ENCODE measurements around the gene SNAP91. TPM values are rescaled to one million over a fixed set of nuclear protein-coding genes. Genes with fewer than 3 reads are reported as not detected.

SNAP91 gene
- total and polyA plus RNA-seq, 9 donors, result 0.71 to 3.1 (median 1.4) TPM

GRCh38 chr6:83722876-83723275 is 14.0 kb upstream of the SNAP91 start:
- H3K9me3 ChIP-seq, result no peaks in the 10 kb centered on the region
- DNase-seq, result no peak
- intact Hi-C loops (cut with DNase I), result no loop called here
- no peak overlapping the region for H3K27ac ChIP-seq
- no peak overlapping the region for H3K4me3 ChIP-seq
- WGBS, 3 donors, result 87 to 95% (median 91%) methylated on average over 2 of the region's 2 CpGs
- no peaks in the 10 kb centered on the region for H3K36me3 ChIP-seq
- no peaks in the 10 kb centered on the region for H3K4me1 ChIP-seq (ENCODE audit: insufficient read depth)
- TF ChIP-seq CTCF (IDR thresholded peaks at IDR 0.05), result no peak
- no peaks in the 10 kb centered on the region for H3K27me3 ChIP-seq

DNA sequence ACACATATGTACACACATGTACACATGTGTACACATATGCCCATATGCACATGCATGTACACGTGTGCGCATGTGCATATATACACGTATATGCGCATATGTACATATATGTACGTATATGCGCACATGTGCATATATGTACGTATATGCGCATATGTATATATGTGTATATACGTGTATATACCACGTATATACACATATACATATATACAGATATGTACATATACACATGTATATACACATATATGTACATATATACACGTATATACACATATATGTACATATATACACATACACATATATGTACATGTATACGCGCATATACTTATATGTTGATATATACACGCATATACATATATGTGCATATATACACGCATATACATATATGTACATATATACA is 8.9 kb upstream of the SNAP91 start:
- Histone ChIP-seq H3K36me3 (no peaks in the 10 kb centered on the region), H3K9me3 (no peaks in the 10 kb centered on the region), H3K27ac (no peak overlapping the region), H3K27me3 (no peaks in the 10 kb centered on the region), H3K4me3 (no peak overlapping the region), H3K4me1 (ENCODE audit: insufficient read depth) (no peaks in the 10 kb centered on the region)
- DNase-seq, result no peak
- intact Hi-C loops (cut with DNase I), result no loop called here
- 78 to 81% (median 78%) methylated on average over 15 of the region's 15 CpGs for WGBS, 3 donors
- no peak for TF ChIP-seq CTCF (IDR thresholded peaks at IDR 0.05)
- no peak for TF ChIP-seq EP300 (IDR thresholded peaks at IDR 0.05)
- no peak for TF ChIP-seq POLR2A (IDR thresholded peaks at IDR 0.05)

GRCh38 chr6:83711958-83712357 is 3.1 kb upstream of the SNAP91 start:
- Histone ChIP-seq H3K27me3 (no peaks in the 10 kb centered on the region), H3K4me1 (ENCODE audit: insufficient read depth) (peaks cover 7% of the 10 kb centered on the region), H3K9me3 (peaks cover 0 to 5% of the 10 kb centered on the region in 2 donors), H3K27ac (no peak overlapping the region), H3K36me3 (no peaks in the 10 kb centered on the region), H3K4me3 (no peak overlapping the region)
- DNase-seq, result no peak
- intact Hi-C loops (cut with DNase I), result no loop called here
- TF ChIP-seq POLR2A (IDR thresholded peaks at IDR 0.05) (no peak), CTCF (IDR thresholded peaks at IDR 0.05) (no peak), EP300 (IDR thresholded peaks at IDR 0.05) (no peak)

DNA sequence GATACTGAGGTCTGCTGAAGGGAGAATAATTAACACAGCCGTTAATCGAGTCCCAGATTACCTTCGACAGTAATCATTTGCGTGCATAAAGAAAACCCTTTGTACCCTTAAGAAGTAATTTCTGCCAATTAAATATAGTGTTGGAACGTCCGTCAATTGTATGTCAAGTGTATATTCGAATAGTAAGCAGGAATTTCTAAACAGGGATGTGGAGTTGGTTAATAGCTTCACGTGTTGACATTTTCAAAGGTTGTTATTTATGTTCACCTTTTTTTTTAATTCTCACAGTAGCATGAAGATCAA is 798 bp upstream of the SNAP91 start:
- 22 to 26% (median 24%) methylated on average over 8 of the region's 8 CpGs for WGBS, 3 donors
- no peak for TF ChIP-seq POLR2A (IDR thresholded peaks at IDR 0.05)
- TF ChIP-seq EP300 (IDR thresholded peaks at IDR 0.05), result no peak
- no peak for TF ChIP-seq CTCF (IDR thresholded peaks at IDR 0.05)
- DNase-seq, result no peak
- H3K27me3 ChIP-seq, result no peaks in the 10 kb centered on the region
- peaks cover 0 to 5% of the 10 kb centered on the region in 2 donors for H3K9me3 ChIP-seq
- intact Hi-C loops (cut with DNase I), result no loop called here
- H3K36me3 ChIP-seq, result no peaks in the 10 kb centered on the region
- no peak overlapping the region for H3K4me3 ChIP-seq
- H3K27ac ChIP-seq, result no peak overlapping the region
- H3K4me1 ChIP-seq (ENCODE audit: insufficient read depth), result peaks cover 7% of the 10 kb centered on the region

DNA sequence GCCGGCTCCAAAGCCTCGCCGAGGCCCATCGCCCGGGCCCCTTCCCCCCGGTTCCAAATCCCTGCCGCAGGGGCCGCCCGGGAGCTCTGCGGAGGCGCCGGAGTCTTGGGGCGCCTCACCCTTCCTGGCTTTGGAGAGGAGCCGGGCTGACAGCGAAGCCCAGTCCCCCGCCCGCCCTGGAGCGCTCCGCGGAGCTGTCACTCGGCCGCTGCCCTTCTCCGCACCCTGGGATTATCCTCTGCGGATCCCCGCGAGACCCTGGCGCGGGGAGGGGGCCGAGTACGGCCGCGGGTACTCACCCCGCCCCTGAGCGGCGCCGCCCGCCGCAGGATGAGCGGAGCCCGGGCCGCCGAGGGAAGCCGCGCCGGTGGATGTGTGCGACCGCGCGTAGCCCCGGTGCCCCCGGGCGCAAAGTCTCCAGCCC is 343 bp downstream of the SNAP91 start:
- Histone ChIP-seq H3K4me3 (peak overlapping the region; percentile 32), H3K36me3 (no peaks in the 10 kb centered on the region), H3K27ac (no peak overlapping the region), H3K27me3 (no peaks in the 10 kb centered on the region), H3K4me1 (ENCODE audit: insufficient read depth) (peaks cover 7% of the 10 kb centered on the region), H3K9me3 (peaks cover 0 to 5% of the 10 kb centered on the region in 2 donors)
- DNase-seq, result peak in 2 of 5 donors; percentile 15 to 34
- WGBS, 3 donors, result 0 to 1% (median 0%) methylated on average over 17 to 52 of the region's 52 CpGs
- TF ChIP-seq CTCF (IDR thresholded peaks at IDR 0.05) (no peak), POLR2A (IDR thresholded peaks at IDR 0.05) (no peak), EP300 (IDR thresholded peaks at IDR 0.05) (no peak)
- intact Hi-C loops (cut with DNase I), result no loop called here

All from ovary (tissue), 9 donors.